ACHN (cell line): ENCODE data around the gene EPHB3.
"Not testable (repeated sequence)": the region's sequence is repeated elsewhere in the genome, so short reads cannot be mapped to it uniquely, and the experiment has no call there.

ENCODE experiments used
- DNase-seq: peaks from one replicate; pipeline ENCODE4 v3.0.0-alpha.2; 2015
- in situ Hi-C: cut with HindIII; loops from 2 replicates; pipeline ENCODE4 v1.10.0; 2017; ENCODE audit warnings: low sequenced_read_pairs, low pct_ligation_motif_present, low pct_unique_long_range_greater_than_20kb

EPHB3 gene

DNA sequence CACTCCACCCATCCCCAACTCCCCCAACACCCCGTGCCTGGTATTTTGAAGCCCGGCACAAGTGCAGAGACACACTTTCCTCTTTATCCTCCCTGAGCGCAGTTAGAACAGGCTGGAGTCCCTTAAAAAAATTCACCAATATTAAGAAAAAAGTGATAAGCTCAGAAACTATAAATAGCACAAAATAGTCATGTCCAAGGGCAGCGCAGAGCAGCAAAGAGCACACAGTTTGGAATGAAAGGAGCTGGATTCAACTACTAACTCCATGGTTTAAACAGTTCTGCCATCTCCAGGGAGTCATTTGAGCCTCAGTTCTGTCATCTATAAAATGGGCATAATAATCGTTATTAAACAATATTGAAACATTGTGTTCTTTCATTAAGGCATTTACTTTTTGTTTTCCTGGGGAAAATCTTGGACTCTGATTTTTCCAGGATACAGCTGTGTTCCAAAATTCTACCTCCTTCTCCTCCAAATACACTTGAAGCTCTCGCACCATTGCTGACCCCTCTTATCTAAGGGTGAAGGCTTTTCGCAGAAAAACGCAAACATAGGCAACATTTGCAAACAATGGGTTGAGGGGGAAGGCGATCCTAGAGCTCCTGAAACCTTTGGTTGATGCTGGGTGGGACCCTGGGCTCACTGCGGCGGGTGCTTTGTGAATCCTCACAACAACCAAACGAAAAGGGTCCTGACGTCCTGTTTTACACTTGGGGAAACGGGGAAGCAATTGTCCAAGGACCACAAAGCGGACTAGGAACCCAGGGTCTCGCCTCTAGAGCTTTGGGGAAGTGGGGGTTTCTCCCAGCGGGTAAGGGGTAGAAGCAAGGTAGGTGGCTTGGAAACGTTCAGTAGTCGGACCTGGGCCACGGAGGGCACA lies 41.8 kb downstream of the EPHB3 start:
- DNase-seq = no peak
- in situ Hi-C loops = no loop called here

DNA sequence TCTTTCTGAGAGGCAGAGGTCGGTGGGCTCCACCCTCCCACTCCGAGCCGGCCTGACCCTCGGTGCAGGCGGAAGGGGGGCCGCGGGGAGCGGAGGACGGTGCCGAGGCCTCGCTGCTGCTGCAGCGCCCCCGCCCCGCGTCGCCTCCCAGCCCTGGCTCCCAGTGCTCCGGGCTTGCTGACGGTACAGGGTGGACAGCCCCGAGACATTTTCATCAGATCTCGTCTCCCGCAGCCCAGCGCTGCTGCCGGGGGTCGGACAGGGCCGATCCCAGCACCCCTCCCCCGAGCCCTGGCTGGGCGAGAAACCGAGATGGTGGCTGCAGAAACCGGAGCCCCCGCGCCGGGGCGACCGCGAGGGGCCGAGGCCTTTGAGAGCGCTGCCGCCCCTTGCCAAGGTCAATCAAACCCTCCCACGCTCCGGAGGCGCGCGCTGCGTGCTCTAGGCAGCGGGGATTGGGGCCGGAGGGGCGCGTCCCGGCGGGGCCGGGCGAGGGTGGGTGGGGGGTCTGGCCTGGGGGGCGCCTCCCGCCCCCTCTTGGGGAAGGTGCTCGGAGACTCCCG lies 42.5 kb downstream of the EPHB3 start:
- no peak for DNase-seq
- in situ Hi-C loops = no loop called here

DNA sequence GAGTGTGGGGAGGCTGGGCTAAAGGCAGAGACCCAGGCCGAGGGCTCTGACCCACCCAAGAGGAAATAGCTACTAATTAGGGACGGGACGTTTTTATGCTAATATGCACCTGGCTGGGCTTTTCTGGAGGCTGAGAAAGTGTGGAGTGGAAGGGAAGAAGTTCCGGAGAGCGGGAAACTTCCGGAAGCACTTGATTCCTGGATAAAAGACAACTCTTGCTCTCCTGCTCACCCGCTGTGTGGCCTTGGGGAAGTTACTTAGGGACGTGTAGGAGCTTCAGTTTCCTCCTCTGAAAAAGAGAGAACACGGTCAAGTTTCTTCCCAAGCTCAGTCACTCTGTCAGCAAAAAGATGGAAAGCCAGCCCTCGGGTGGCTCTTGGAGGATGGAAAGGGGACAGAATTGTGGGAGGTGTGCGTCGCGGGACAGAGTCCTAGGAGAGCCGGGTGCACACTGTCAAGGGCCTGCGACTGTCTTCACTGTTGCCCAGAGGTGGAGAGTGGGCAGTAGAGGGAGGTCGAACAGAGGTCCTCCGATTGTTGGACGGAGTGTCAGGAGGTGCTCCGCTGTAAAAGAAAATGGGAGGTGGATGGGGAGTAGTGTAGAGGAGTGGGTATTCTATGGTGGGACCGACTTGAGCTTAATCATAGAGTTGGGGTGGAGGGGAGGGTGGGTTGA lies 43.2 kb downstream of the EPHB3 start:
- in situ Hi-C loops = no loop called here
- DNase-seq = no peak

DNA sequence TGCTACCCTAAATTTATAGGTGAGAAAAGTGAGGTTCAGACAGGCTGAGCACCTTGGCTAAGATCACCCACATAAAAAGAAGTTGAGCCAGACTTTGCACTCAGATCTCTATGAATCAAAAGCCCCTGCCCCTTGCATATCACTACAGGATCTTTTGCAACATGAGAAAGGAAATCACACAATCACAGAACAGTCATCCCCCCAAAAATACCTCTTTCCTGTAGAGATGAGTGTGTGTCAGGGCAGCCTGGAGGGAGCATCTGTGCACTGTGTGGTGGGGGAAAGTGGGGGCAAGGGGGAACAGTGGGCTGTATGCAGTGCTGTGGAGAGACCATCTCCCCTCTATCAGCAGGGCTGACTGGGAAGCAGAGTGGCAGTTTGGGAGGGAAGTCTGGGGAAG lies 46.6 kb downstream of the EPHB3 start:
- in situ Hi-C loops = no loop called here
- no peak for DNase-seq

DNA sequence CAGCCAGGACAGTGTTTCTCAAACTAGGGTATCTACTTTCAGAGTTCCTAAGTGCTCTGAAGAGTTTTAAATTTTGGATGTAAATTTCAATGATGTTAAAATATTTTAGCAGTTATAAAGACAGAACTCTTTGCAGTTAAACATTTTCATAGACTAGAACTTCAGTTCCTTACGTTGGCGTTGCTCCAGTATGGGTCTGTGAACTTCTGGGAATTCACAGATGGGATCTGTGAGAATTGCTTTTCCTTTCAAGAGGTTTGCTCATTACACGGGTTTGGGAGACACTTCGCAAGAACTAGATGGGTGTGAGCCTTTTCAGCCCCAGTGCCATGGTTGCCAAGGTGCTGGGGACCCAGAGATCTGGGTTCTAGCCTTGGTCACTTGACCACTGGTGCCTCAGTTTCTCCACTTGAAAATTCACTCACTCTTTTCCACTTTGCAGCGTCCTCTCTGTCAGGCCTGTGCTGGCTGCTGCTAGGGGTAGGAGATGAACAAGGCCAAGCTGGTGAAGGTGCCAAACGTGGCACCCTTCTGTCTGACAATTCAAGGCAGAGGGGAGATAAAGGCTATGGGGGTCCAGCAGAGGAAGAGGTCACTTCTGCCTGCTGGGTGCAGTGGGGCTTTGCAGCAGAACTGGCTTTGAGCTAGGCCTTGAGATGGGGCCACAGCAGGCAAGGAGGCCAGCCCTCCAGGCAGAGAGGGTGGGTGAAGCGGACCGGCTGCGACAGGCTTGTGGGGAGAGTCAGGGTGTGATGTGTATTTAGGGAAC lies 48.1 kb downstream of the EPHB3 start:
- in situ Hi-C loops = no loop called here
- no peak for DNase-seq

DNA sequence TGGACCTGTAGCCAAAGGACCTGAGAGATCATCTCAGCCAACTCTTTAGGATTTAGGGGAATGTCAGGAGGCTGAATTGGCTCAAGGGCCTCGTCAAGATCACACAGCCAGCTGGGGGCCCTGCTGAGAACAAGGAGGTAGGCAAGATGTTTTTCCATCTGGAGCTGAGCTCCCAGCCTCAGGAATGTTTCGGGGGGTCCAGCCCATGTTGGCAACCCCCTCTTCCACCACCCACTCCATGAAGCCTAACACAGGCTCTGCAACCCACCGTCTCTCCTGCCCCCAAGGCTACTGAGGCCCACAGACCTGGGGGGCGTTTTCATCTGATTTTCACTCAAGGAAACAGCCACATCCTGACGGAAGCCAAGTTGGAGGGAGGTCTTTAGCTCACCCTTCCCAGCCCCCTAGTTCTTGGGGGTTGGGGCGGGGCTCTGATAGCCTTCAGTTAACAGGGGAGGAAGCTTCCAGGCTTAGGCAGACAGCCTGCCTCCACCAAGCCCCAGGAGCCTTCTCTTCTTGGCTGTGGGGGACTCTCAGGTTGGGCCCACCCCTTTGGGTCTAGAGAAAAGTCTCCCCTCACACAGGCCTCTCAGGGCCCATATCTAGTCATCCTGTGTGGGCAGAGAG lies 48.8 kb downstream of the EPHB3 start:
- in situ Hi-C loops = no loop called here
- no peak for DNase-seq

DNA sequence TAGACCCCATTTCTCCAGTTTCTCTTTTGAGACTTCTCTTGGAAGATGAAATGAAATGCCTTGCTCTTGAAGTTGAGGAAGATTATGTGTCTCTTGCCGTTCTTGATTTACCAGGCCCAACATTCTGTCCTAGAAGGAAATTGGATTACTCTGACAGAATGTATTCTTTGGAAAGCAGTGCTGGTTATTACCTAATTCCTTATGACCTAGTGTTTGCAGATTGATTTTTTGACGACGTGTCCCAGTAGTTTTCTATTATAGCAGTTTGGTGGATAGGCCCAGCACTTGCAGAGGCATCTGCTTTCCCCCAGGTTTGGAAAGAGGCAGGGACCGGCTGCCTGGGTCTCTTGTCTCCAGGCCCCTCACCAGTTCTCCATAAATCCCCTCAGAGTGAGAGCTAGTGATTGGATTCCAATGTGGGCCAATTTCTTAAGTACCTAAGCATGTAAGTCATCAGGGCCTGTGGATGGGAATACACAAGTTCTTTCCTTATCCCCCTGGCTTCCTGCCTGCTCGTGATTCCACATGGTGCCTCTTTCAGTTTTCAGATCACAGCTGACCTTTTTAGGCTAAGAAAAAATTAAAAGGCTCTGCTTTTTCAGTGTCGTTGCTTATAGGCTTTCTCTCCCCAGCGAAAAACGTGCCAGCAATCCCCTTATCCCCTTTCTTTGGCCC lies 50.2 kb downstream of the EPHB3 start:
- in situ Hi-C loops = no loop called here
- DNase-seq = no peak

DNA sequence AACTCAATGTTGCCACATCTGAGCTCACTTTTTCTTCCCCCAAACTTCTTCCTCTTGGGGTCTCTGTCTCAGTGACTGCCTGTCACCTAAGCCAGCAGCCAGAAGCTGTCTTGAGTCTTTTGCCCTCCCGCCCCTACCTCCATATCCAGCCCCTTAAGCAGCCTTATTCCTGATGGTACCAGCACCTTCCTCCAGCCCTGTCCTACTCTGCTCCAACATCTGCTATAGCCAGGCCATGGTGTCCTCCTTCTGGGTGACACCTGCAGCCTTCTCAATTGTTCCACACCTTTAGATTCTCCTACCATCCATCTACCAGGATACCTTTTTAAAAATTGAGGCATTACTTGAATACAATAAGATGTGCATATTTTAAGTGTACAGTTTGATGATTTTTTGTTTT lies 53.8 kb downstream of the EPHB3 start:
- in situ Hi-C loops = no loop called here
- DNase-seq = no peak

DNA sequence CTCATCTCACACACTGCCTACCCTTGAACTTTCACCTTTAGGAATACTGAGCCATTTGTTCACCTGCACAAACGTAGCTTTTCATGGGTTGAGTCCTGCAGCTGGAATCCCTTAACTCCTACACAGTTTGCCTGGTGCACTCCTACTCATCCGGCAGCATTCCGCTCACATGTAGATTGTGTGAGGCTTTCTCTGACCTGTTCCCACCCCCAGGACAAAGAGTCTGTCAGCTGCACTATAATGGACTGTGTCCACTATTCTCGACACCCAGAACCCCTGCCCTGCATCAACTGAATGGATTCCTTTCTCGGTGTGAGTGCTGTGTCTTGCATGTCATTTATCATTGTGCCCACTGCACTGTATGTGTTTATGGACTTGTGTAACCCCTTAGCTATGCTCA lies 54.9 kb downstream of the EPHB3 start:
- no peak for DNase-seq
- in situ Hi-C loops = no loop called here

DNA sequence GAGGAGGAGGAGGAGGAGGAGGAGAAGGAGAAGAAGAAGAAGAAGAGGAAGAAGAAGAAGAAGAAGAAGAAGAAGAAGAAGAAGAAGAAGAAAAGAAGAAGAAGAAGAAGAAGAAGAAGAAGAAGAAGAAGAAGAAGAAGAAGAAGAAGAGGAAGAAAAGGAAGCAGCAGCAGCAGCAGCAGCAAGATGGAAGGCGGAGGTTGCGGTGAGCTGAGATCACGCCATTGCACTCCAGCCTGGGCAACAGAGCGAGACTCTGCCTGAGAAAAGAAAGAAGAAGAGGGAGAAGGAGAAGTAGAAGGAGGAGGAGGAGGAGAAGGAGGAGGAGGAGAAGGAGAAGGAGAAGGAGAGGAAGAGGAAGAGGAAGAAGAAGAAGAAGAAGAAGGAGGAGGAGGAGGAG lies 55.7 kb downstream of the EPHB3 start:
- in situ Hi-C loops, DNase-seq: not testable (repeated sequence)

DNA sequence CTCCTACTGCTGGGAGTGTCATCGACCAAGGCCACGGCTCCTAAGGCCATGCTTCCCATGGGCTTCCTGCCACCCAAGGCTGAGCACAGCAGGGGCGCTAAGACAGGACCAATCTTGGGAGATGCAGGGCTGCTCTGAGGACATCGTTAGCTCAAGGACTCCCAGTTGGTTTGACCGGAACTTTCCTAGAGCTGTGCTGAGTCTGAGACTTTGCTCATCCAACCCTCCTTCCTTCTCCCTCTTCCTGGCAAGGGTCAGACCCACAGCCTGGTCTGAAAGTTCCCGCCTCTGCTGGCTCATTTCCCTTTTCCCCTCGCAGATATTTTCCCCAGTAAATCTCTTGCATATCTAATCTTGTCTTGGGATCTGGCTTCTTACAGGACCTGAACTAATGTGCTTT lies 57.2 kb downstream of the EPHB3 start:
- DNase-seq = no peak
- in situ Hi-C loops = no loop called here

DNA sequence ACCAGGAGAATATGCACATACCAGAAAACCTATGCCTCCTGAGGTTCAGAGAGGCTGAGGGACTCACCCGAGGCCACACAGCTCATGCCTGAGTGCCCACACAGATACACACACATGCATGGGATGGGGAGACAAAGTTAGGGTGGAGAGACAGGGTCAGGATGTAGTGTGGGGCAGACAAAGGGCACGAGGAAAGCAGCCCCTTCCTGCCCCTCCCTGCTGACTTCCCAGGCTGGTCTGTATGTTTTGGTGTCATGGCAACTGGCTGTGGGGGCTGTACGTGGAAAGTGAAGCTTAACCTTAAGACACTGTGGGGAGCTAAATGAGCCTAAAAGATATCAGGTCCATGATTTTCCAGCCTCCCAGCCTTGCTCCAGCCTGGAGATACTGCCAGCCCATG lies 57.8 kb downstream of the EPHB3 start:
- DNase-seq = no peak
- in situ Hi-C loops = no loop called here

DNA sequence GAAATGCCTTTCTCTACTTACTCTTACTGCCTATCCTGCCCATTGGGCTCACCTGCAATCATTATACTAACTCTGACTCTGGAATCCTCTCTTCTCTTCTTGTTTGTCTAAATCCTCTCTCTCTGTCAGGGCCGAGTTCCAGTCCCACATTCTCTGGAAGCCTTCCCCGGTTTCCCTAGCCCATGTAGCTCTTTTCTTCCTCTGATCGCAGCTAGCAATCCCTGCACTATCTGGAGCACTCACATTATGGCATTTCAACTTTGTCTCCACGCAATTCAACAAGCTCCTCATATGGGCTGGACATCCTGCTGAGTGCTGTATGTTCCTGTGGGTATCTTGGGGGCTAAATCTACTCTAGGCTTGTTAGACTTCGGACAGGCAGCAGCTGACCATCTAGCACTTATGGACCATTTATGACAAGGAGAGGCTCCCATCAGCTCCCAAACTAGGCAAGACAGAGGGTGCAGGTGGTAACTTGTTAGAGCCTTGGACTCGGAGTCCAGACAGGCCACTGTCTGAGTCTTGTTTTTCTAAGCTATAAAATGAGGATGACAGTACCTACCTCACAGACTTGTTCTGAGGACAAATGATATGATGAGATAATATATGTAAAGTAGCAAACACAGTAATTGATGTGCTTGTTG lies 58.3 kb downstream of the EPHB3 start:
- in situ Hi-C loops = no loop called here
- DNase-seq = no peak

DNA sequence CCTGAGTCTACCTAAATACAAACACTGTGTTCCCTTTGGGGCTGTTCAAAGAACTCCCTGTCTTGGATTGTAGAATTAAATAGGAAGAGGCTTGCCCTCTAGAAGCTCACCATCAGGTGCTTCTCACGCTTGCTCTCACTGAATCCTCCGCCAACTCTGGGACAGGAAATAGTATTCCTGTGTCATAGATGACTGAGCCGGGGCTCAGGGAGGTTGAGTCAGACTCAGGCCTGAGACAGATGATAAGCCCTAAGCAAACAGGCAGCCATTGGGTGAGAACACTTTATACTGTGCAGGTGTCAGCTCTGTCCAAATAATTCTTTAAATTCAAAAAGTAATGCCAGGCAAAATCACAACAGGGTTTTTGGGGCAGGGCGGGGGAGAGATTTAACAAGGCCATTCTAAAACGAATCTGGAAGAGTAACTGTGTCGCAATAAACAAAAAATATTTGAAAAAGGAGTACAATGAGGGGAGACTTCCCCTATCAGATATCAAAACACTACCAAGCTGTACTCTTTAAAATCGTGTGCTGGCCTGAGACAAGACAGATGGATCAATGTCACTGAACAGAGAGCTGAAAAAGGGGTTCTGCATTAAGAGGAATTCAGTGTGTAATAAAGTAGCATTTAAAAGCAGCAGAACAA lies 59.0 kb downstream of the EPHB3 start:
- DNase-seq = peak; percentile 8
- in situ Hi-C loops = no loop called here

DNA sequence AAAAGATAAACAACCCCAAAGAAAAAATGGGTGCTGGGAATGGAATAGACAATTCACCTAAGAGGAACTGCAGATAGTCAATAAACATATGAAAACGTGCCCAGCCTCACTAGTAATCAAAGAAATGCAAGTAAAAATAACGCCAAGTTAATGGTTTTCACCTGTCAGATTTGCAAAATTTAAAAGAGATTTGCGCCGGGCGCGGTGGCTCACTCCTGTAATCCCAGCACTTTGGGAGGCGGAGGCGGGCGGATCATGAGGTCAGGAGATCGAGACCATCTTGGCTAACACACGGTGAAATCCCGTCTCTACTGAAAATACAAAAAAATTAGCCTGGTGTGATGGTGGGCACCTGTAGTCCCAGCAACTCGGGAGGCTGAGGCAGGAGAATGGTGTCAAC lies 60.6 kb downstream of the EPHB3 start:
- in situ Hi-C loops, DNase-seq: not testable (repeated sequence)

DNA sequence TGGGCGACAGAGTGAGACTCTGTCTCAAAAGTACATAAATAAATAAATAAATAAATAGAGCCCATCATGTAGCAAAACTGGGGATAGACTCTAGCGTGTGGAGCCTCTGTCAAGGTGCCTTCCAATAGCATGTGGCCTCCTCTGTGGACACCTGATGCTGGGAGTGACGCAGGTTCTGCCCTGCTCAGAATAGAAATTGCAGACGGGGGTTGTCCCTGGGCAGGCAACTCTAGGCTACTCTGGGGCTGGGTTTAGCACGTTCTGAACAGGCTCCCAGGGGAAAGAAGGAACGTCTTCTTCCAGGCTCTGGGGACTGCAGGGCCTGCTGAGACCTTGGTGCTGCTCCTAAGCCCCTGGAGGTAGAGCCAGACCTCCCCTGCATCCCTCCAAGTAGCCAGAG lies 65.3 kb downstream of the EPHB3 start:
- in situ Hi-C loops = no loop called here

DNA sequence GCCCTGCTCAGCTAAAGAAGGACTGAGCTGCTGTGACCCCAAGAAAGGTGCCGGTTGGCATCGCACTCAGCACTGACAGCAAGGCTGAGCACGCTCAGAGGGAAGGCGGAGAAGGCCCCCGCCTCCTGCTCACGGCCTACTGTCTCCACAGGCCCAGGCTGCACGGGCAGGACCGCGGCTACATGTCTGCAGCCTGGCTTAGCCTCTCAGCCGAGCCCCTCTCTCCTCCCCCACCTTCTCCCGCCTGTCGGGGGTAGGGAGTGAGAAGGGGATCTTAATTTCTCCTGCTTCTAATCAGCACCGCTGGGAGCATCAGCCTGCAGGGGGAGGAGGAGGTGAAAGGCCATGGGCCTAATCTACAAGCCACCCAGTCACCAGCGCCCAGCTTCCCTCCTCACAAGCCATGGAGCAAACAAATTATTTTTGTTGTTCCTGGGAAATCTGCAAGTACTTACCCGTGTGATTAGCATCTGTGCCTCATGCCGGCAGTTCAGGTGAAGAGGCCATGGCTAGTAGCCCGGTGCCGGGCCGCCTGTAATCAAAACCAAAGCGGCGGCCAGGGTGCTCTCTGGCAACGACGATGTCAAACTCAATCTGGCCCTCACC lies 68.1 kb downstream of the EPHB3 start:
- in situ Hi-C loops = no loop called here

More for the DNA sequence above, 65.3 kb downstream of the EPHB3 start:
- DNase-seq = no peak

More for the DNA sequence above, 68.1 kb downstream of the EPHB3 start:
- no peak for DNase-seq
